Uterus (tissue), 2 donors: ENCODE measurements around the gene LORICRIN.

Experiments
- POLR2A ChIP-seq, 2 donors: fragments of 450-650 bp; IDR thresholded peaks; one replicate each; pipeline ENCODE4 v1.6.1; 2016; ENCODE audit warnings: antibody characterized with exemption in 2 of 2, mild to moderate bottlenecking in 1 of 2, moderate library complexity in 1 of 2
- TF ChIP-seq, protein P1 (sequence below), 4 experiments: fragments of 200-600 bp in 2 of 4; fragments of 450-650 bp in 2 of 4; sonication (generic) in 2 of 4; IDR thresholded peaks; one replicate each; pipeline ENCODE4 v1.5.1; 2016 to 2019; ENCODE audit warnings: antibody characterized with exemption in 4 of 4, mild to moderate bottlenecking in 2 of 4, moderate library complexity in 1 of 4

- TF ChIP-seq, protein P1, sequence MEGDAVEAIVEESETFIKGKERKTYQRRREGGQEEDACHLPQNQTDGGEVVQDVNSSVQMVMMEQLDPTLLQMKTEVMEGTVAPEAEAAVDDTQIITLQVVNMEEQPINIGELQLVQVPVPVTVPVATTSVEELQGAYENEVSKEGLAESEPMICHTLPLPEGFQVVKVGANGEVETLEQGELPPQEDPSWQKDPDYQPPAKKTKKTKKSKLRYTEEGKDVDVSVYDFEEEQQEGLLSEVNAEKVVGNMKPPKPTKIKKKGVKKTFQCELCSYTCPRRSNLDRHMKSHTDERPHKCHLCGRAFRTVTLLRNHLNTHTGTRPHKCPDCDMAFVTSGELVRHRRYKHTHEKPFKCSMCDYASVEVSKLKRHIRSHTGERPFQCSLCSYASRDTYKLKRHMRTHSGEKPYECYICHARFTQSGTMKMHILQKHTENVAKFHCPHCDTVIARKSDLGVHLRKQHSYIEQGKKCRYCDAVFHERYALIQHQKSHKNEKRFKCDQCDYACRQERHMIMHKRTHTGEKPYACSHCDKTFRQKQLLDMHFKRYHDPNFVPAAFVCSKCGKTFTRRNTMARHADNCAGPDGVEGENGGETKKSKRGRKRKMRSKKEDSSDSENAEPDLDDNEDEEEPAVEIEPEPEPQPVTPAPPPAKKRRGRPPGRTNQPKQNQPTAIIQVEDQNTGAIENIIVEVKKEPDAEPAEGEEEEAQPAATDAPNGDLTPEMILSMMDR (IDR thresholded peaks at IDR 0.05) = no peak
- TF ChIP-seq POLR2A (IDR thresholded peaks at IDR 0.05) = no peak
These were observed 14.0 kb upstream of the LORICRIN start for GRCh38 chr1:153245466-153245865.
